Activated CD8-positive, alpha-beta memory T cell treated with anti-CD3 and anti-CD28 coated beads, Interleukin-2, amount 50 U/mL, for 24 hours (primary cell): ENCODE data around the gene AHCYL2.
"Not testable (repeated sequence)": the region's sequence is repeated elsewhere in the genome, so short reads cannot be mapped to it uniquely, and the experiment has no call there.

Experiments
- DNase-seq: peaks from one replicate; pipeline ENCODE4 v3.0.0-alpha.2; 2020; ENCODE audit errors: extremely low read depth

AHCYL2 gene

GRCh38 chr7:129285111-129285510 lies 60.3 kb downstream of the AHCYL2 start:
- no peak for DNase-seq

GRCh38 chr7:129292861-129293260 lies 68.0 kb downstream of the AHCYL2 start:
- DNase-seq = no peak

GRCh38 chr7:129295015-129295423 lies 70.2 kb downstream of the AHCYL2 start:
- no peak for DNase-seq

- no peak for DNase-seq
Observed at GRCh38 chr7:129298268-129298893, 73.6 kb downstream of the AHCYL2 start.

- DNase-seq = no peak
Observed at GRCh38 chr7:129299889-129300288, 75.1 kb downstream of the AHCYL2 start.

GRCh38 chr7:129300299-129300698 lies 75.5 kb downstream of the AHCYL2 start:
- not testable (repeated sequence) for DNase-seq

- no peak for DNase-seq
Observed at GRCh38 chr7:129307592-129307991, 82.8 kb downstream of the AHCYL2 start.

- no peak for DNase-seq
Observed at GRCh38 chr7:129308047-129308446, 83.2 kb downstream of the AHCYL2 start.

GRCh38 chr7:129311429-129311828 lies 86.6 kb downstream of the AHCYL2 start:
- no peak for DNase-seq

- DNase-seq = no peak
Observed at GRCh38 chr7:129313282-129313681, 88.5 kb downstream of the AHCYL2 start.

- DNase-seq = no peak
Observed at GRCh38 chr7:129315960-129316359, 91.1 kb downstream of the AHCYL2 start.

- no peak for DNase-seq
Observed at GRCh38 chr7:129317450-129317849, 92.6 kb downstream of the AHCYL2 start.

GRCh38 chr7:129327076-129327475 lies 102.2 kb downstream of the AHCYL2 start:
- no peak for DNase-seq

- no peak for DNase-seq
Observed at GRCh38 chr7:129332254-129333035, 107.6 kb downstream of the AHCYL2 start.

GRCh38 chr7:129334473-129334872 lies 109.6 kb downstream of the AHCYL2 start:
- DNase-seq = no peak

- DNase-seq = no peak
Observed at GRCh38 chr7:129338450-129338849, 113.6 kb downstream of the AHCYL2 start.

GRCh38 chr7:129341212-129341611 lies 116.4 kb downstream of the AHCYL2 start:
- no peak for DNase-seq

GRCh38 chr7:129341816-129342806 lies 117.3 kb downstream of the AHCYL2 start:
- DNase-seq = no peak

- no peak for DNase-seq
Observed at GRCh38 chr7:129343099-129343700, 118.4 kb downstream of the AHCYL2 start.

GRCh38 chr7:129347330-129347729 lies 122.5 kb downstream of the AHCYL2 start:
- DNase-seq = no peak

GRCh38 chr7:129348023-129348740 lies 123.4 kb downstream of the AHCYL2 start:
- no peak for DNase-seq
